NOMO-1 treated with DMSO at 0.1 percent for 48 hours (cell line): ENCODE measurements around the gene SLC25A30.
"Not testable (repeated sequence)": the region's sequence is repeated elsewhere in the genome, so short reads cannot be mapped to it uniquely, and the experiment has no call there.

Experiments
- DNase-seq: peaks from one replicate; lab custom pipeline; 2025; ENCODE audit not compliant: unreplicated experiment; lab: John Stamatoyannopoulos, UW

Gene SLC25A30

DNA sequence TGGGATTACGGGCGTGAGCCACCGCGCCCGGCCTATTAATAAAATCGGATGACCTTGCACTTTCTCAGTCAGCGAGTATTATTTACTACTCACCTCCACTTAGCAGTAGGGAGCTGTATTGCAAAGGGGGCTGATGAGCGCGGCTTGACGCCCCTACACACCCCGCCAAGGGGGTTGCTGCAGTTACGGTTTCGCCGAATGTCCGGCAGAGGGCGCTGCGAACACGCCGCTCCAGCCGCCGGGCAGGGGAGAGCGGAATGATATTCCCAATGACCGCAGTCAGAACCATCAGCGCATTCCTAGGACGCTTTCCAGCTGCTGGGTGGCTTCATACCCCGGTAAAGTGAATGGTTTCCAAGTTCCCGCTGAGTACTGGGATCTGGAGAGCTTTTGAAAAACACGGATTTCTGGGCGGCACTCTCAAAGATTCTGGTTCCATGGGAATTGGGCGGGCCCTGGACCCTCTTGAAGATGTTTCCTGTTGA, 47.2 kb downstream of the SLC25A30 start:
- no peak for DNase-seq

- no peak for DNase-seq
Observed at GRCh38 chr13:45369116-45369515, 49.1 kb downstream of the SLC25A30 start.

DNA sequence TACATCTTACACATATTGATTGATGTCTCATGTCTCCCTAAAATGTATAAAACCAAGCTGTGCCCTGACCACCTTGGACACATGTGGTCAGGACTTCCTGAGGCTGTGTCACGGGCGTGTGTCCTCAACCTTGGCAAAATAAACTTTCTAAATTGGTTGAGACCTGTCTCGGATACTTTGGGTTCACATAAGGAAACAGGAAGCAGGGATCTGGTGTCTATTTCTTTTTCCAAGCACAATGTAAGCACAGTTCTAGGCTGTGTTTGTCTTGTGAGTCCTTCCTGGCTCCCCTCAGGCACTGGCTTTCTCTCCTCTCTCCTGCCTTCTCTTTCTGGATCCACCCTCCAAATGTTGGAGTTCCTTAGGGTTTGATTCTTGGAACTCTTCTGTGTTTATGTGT, 49.6 kb downstream of the SLC25A30 start:
- DNase-seq: no peak

DNA sequence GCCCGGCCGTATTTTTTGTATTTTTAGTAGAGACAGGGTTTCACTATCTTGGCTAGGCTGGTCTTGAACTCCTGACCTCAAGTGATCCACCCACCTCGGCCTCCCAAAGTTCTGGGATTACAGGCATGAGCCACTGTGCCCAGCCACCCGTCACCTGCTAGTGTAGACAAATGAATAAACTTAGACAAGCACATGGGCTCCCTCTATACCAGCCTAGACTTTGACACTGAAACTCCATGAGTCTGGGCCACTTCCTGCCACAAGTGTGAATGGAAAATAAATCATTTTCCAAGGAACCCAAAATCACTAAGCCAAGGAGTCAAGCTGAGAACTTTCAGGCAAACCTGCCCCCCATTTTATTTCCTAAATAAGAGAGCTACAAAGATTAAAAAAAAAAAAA, 50.2 kb downstream of the SLC25A30 start:
- no peak for DNase-seq

DNA sequence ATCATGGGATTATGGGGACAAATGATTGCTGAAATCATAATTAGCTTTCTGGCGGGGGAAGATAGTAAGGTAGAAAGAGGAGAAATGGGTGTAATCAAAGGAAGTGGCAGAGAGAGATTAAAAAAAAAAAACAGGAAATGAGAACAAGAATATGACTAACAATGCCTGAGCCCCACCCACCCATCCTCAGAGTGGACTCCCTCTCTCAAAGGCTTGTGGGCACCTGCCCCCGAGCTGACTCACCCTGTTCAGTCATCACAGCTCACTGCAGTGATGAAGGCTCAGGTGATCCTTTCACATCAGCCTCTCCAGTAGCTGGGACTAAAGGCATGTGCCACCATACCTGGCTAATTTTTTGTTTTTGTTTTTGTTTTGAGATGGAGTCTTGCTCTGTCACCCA, 50.8 kb downstream of the SLC25A30 start:
- peak; percentile 92 for DNase-seq

DNA sequence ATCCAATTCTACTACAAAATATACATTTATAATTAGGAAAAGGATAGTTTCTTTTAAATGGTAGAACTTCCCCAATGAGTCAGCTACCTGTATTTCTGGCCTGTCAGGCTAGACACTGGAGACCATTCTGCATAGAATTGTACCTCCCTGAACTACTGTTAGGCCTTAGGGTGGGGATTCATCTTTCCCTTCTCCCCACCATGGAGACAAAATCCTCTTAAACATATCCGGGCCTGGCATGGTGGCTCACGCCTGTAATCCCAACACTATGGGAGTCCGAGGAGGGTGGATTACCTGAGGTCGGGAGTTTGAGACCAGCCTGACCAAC, 52.7 kb downstream of the SLC25A30 start:
- DNase-seq: no peak

GRCh38 chr13:45364876-45365557, 53.2 kb downstream of the SLC25A30 start:
- DNase-seq: no peak

GRCh38 chr13:45362939-45363338, 55.2 kb downstream of the SLC25A30 start:
- no peak for DNase-seq

DNA sequence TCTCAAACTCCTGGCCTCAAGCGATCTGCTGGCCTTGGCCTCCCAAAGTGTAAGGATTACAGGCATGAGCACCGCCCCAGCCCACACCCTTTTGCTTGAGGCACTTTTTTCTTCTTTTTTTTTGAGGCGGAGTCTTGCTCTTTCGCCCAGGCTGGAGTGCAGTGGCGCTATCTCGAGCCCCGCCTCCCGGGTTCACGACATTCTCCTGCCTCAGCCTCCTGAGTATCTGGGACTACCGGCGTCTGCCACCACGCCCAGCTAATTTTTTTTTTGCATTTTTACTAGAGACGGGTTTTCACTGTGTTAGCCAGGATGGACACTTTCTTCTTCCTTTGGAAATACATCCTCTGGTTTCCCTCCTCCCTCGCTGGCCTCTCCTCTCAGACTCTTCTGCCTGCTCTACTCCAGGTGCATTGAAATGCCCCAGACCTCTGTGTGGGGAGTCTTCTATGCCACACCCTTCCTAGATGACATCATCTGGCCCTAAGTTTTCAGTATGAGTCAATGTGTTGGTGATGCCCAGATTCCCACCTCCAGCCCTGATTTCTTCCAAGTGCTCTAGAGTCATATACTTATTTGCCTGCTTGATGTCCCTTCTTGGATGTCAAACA, 56.5 kb downstream of the SLC25A30 start:
- no peak for DNase-seq

DNA sequence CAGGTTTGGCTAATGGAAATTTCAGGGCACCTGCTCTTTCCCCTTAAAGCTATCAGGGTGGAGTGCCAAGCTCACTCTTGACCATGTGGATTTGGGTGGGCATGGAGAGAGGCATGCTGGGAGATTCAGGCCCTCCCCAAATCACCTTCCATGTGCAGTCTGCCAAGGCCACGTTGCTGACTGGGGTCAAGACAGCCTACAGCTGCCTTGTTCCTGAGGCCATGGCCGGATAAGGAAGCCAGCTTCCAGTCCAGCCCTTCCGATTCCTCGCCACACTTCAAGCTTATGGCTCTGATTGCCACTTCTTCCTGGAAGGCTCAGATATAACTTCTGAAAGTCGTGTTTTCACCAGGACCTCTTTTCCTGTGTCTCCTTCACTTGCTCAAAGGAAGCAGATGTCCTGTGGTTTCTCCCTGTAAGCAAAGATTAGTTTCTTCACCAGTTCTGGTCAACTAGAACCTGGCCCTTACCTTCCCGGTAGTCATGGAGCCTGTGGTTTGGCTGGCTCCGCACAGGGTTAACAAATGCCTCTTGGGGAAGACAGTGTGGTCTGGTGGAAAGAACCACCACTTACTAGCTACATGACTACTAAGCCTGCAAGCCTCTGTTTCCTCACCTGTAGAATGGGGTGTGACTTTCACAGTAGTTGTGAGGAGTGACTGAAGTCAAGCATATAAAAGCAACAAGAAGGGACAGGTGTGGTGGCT, 61.1 kb downstream of the SLC25A30 start:
- DNase-seq: no peak

DNA sequence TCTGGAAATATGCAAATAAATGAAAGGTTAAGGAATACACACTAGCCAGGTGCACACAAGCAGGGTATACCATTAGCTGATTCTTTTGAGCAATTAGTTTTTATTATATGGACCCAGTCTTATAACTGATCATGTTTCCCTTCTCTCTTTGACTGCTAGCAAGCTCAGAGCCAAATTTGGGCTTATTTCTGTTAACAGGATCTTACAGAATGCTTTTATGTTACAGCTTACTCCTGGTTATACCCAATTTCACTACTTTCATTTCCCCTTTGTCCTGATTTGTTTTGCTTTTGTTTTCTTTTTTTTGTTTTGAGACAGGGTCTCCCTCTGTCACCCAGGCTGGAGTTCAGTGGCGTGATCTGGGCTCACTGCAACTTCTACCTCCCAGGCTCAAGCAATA, 64.3 kb downstream of the SLC25A30 start:
- no peak for DNase-seq

- no peak for DNase-seq
Observed at GRCh38 chr13:45352031-45352430, 66.1 kb downstream of the SLC25A30 start.

DNA sequence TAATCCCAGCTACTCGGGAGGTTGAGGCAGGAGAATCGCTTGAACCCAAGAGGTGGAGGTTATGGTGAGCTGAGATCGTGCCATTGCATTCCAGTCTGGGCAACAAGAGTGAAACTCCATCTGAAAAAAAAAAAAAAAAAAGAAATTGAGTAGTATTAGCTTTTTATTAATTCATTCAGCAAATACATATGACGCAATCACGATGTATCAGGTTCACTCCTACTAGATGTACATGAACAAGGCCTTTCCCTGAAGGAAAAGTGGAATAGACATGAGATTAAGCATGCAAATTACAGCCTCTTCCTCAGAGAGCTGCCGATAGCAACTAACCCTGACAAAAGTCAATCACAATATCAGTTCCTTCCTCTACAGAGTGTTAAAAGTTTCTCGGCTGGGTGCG, 68.0 kb downstream of the SLC25A30 start:
- no peak for DNase-seq

DNA sequence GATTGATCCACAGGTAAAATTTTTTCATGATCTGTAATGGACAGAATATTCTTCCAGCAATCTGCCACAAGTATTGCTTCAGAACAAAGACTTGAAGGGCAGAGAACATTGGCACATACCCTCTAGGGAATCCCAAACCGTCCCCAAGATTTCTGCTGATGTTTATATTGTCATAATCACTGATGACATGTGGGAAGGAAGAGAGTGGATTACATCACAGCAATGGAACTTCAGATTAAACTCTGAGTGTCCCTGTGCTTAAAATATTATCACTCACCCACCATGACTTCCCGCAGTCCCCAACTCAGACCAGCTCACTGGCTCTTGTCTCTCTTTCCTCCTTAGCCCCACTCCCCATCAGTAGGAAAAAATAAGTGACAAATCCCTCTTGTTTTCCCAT, 68.7 kb downstream of the SLC25A30 start:
- DNase-seq: no peak

DNA sequence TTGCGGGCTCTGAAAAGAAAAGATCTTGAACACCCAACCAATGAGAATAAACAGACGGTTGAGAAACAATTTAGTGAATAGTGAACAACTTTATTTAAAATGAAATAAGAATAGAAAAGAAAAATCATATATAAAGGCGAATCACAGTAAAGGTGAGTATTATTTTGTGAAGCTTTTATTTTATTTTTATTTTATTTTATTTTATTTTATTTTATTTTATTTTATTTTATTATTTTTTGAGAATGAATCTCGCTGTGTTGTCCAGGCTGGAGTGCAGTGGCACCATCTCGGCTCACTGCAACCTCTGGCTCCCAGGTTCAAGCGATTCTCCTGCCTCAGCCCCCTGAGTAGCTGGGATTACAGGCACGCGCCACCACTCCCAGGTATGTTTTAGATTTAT, 74.1 kb downstream of the SLC25A30 start:
- not testable (repeated sequence) for DNase-seq
